ENCODE measurements around the gene RASSF1.
A peak's percentile ranks its signal among the peaks of the same experiment; 100 is the strongest.

Gene RASSF1

DNA sequence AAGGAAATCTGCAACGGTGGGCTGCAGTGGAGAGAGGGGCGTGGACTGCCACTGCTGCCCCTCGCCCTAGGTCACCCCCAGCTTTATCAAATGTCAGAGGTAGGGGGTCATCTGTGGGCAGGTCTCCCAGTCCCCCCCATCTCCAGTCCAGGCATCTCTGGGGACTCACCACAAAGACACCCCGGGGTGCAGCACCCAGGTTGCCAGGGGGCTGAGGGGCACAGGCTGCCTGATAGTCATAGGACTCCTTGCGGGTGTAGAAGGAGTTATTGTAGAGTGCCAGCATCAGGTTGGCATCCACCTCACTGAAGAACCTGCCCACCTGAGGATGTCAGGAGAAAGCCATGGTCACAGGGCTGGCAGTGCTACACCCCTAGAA, 25.2 kb upstream of the RASSF1 start:
- DNase-seq (ENCODE audit: low spot score), result no peak

DNA sequence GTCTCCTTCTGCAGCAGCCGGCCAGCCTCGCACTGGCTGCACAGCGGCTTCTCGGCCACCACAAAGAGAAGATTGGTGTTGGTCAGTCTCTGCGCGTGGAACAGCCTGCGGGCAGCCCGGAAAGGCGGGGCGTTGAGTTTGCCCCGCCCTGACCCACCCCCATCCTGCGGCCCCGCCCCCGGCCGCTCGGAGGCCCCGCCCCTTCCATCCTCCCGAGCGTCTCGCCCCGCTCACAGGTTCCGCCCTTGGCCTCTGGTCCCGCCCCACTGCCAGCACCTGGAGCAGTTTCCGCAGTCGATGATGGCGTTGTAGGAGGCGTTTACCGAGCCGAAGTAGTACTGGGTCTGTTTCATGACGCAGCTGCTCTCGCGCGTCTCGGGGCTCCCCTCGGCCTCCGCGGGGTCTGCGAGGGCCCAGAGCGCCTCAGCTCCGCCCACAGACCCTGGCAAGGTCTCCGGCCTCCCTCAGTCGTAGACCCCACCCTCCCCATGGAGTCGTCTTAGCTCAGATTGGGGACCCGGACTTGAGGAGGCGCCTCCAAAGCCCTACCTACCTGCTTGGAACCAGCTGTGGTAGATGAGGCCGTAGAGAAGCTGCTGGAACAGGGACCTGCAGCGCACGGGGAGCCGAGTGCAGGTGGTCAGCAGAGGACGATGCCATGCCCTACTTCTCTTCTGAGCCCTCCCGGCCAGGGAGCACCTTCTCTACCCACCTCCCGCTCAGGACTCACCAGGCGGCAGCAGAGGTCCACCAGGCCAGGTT, 24.6 kb upstream of the RASSF1 start:
- DNase-seq (ENCODE audit: low spot score), result peak; percentile 91

DNA sequence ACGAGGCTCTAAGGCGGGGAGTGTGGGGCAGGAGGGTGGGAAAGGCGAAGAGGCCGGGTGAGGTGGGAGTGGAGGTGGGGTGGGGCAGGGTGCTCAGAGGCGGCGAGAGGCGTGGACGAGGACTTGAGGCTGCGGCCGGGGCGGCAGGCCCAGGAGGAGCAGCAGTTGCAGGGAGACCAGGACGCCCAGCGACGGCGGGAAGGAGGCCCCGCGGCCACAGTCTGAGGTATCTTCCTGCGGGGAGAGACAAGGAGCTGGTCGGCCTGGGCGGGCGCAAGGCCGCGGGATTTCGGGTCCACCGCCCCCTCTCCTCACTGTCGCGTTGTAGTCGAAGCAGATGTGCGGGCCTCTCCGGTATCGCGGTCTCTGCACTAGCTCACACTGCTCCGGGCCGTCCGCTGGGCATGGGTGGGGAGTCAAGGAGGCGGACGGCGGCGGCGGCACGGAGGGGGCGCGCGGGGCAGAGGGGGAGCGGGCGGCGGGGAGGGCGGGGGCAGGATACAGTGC, 24.0 kb upstream of the RASSF1 start:
- no peak for DNase-seq (ENCODE audit: low spot score)

DNA sequence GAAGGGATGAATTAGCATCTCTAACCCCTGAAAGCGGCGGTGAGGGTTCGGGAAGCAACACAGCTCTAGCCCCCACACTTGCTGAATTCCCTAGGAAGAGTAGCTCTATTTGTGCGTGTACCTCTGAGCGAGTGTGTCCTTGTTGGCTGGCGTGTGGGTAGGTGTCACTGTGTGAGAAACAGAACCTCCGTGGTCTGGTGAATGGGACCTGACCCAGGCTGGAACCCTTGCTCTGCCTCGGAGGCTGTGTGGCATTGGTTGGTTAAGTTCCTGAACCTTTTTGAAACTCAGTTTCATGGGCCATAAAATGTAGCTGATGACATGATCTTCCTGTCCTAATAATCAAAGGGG, 19.1 kb upstream of the RASSF1 start:
- DNase-seq (ENCODE audit: low spot score), result no peak

DNA sequence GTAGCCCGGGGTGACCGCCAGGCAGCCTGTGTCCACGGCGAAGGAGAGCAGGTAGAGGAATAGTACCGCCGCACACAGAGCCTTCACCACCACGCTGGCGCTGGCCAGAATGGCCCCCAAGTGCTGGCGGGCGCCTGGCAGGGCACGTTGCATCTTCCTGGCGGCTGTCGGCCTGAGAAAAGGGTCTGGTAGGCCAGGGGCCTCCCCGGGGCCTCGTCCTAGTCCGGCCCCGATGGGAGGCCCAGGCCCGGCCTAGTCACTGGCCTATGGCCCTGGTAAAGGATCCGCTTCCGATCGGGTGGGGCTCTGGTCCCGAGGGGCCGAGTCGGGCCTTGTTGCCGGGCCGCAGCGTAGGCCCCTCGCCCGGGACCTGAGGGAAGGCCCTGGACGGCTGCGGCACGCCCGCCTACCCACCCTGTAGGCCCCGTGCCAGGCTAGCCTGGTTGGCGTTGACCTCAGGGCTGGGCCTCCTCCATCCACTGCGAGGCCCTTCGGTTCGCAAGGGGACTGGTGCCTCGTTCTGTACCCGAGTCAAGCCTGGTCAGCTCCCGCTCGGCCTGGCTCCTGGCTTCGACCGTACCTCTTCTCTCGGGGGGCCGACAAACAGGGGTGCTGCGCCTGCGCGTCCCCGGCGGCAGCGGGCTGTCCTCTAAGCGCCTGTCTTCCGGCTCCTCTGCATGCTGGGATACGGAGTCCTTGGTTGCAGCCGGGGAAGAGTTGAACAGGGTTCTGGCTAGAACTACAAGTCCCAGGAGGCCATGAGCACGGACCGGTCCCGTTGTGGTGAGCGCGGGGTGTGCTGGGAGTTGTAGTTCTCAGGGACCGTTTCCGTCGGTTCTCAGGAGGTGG, 18.5 kb upstream of the RASSF1 start, which contains the start of gene TMEM115:
TSS of gene TMEM115 (minus strand) at position 611 of the 849 bp plus-strand sequence. CDS start at position 153, 458 bp downstream.
- DNase-seq (ENCODE audit: low spot score), result peak; percentile 98

DNA sequence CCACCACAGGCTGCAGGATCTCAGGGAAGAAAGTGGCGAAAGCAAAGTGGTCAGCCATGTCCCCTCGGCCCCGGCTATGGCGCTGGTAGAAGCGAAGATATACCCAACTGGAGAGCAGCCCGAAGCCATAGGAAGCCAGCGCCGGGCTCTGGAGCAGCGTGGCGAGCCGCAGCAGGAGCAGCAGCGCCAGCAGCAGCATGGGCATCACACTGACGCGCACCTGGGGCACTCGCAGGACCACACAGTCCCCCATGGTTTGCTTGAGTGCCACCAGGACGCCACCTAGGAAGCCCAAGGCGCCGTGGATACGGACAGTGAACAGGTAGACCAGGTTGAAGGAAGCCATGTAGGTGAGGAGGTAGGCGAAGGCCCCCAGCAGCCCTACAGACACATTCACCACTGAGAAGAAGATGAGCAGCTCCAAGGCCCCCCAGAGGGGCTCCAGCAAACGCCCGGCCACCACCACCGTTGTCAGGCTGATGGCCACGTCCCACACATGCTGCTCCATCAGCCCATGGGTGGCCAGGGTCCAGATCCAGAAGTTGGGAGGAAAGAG, 17.8 kb upstream of the RASSF1 start:
- DNase-seq (ENCODE audit: low spot score), result no peak

DNA sequence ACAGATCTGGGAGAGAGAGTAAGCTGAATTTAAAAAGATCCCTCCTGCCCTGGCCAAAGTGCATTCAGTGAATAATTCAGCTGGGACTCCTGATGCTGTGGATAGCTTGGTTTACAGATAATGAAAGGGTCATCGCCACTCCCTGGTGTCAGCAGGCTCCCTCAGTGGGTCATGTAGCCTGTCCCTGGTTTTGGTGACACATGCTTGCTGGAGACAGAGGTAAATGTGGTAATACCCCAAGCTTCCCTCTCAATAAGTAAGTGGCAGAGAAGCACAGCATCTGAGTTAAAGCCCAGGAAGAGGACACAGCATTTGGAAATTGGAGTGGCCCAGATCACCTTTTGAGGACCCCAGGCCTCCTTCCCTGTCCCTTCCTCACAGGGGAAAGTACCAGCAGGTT, 16.8 kb upstream of the RASSF1 start:
- no peak for DNase-seq (ENCODE audit: low spot score)

DNA sequence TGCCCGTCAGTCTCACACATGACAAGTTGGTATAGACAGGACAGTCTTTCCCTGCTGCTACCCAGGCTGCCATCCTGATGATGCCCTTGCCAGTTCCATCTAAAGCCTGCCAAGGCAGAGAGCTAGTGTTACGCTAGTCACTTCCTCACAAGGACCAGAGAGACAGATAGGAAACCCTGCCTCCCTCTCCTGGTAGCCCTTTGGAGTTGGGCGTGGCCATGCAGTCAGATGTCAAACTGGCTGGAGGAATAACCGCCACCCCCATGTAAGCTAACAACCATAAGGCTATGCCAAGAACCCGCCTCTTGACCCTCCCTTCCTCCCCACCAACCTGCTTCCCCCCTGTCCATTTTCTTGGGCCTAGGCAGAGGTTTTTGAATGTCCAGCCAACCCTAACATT, 15.9 kb upstream of the RASSF1 start:
- no peak for DNase-seq (ENCODE audit: low spot score)

DNA sequence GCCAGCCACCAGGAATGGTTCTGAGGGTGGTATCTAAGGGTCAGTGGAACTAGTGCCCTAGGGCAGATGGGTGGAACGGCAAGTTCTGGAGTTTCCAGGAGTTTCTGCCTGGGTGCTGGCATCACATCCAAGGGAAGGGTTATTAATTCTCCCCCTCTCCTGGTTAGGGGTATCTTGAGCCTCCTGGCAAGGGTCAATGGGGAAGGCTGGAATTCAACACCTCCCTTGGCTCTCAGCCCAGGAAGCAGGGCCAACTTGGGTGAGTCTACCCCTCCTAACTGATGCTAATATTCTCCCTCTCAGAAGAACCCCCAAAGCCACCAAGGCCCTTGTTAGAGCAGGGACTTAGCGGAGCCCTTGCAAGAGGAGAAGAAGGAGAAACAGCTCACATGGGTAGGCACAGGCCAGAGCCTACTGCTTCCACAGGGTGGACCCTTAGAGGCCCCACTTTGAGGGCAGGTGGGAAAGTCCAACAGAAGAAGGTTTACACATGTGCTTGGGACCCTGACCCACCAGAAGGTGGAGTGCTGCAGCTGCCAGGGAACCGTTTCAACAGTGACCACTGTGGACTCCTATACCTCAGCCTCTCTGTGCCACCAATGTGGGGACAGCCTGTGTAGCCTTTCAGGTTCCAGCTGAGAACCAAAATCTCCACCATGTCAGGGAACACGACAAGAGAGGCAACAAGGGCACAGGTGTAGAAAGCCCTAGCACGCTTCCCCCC, 15.4 kb upstream of the RASSF1 start:
- no peak for DNase-seq (ENCODE audit: low spot score)

DNA sequence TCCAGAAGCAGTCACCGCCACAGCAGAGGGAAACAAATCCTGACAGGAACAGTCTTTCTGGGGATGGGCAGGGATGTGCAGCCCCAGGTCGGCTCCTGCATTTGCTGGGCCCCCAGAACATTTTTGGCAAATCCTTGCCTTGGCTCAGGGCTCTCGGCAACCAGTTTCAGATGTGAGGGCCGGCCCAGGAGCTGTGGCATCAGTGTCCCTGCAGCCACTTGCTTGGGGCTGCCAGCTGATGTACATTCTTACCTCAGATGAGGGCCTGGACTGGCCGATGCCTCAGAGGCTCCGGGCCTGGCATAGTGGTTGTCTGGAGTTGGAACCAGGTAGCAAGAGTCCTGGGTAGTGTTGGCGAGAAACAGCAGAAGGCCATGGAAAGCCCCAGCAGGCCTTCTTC, 14.2 kb upstream of the RASSF1 start:
- DNase-seq (ENCODE audit: low spot score), result no peak

DNA sequence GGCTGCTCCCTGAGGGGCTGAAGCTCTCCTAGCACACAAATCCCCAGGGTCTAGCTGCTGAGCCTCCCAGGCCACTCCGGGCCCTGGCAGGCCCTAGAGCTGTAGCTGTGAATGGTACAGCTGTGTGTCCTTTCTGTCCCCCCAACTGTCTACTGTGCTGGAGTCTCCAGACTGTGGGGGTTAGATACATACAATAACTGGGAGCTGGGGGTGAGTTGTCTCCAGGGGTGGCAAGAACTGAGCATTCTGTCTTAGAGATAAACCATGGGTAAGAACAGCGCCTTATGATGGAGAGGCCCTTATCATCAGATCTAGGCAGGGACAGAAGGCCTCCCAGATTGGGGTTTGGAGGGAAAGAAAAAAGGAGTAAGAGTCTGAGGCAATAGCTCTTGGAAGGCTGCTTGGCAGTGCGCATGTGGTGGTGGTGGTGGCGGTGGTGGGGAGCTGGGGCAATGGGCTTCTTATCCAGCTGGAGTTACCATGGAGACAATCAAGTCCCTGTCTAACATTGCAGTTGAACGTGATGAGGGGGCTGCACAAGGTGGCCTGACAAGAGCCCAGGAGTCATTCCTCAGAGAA, 13.6 kb upstream of the RASSF1 start:
- no peak for DNase-seq (ENCODE audit: low spot score)

DNA sequence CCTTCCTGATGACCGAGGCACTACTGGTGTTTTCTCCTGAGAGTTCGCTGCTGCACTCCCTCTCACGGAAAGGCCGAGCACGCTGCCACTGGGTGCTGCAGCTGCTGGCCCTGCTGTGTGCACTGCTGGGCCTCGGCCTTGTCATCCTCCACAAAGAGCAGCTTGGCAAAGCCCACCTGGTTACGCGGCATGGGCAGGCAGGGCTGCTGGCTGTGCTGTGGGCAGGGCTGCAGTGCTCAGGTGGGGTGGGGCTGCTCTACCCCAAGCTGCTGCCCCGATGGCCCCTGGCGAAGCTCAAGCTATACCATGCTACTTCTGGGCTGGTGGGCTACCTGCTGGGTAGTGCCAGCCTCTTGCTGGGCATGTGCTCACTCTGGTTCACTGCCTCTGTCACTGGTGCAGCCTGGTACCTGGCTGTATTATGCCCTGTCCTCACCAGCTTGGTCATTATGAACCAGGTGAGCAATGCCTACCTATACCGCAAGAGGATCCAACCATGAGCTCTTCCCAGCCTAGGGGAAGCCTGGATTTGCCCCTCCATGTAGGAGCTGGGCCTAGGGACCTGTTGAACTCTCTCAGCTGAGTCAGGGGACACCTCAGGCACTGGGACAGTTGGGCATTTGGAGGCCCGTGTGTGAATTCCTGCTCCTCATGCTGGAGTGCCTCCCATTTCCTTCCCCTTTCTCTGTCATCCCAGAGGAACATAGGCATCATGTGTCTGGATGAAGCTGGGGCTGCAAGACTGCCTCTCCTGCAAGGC, 12.8 kb upstream of the RASSF1 start:
- DNase-seq (ENCODE audit: low spot score), result no peak

DNA sequence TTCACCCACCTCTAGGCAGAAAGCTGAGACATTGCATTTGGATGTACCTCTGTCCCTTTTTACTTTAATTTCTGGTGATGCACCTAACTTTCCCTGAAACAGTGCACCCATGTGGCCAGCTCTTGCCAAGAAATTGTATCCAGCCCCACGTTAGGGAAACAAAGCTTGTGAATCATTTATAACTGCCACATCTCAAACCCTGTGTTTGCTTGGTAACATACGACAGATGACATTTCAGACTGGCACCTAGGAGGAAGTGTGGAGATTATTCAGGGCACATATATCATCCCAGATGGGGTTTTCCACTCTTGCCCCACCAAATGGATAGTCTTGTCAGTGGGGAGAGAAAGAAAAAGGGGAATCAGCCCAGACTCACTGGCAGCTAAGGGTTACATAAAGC, 12.1 kb upstream of the RASSF1 start:
- DNase-seq (ENCODE audit: low spot score), result no peak

DNA sequence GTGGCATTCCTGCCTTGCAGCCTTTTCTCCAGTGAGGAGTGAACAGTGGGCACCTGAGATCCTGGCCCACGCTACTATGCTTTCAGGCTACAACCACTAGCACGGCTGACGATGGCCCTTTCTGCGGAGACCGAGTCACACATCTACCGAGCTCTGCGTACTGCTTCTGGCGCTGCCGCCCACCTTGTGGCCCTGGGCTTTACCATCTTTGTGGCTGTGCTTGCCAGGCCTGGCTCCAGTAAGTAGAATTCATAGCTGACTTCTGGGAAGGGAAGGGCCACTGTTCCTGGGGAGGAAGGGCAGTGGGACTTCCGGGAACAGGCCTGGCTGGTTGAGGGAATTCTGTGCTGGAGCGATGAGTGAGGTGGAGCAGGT, 10.7 kb upstream of the RASSF1 start:
- no peak for DNase-seq (ENCODE audit: low spot score)

DNA sequence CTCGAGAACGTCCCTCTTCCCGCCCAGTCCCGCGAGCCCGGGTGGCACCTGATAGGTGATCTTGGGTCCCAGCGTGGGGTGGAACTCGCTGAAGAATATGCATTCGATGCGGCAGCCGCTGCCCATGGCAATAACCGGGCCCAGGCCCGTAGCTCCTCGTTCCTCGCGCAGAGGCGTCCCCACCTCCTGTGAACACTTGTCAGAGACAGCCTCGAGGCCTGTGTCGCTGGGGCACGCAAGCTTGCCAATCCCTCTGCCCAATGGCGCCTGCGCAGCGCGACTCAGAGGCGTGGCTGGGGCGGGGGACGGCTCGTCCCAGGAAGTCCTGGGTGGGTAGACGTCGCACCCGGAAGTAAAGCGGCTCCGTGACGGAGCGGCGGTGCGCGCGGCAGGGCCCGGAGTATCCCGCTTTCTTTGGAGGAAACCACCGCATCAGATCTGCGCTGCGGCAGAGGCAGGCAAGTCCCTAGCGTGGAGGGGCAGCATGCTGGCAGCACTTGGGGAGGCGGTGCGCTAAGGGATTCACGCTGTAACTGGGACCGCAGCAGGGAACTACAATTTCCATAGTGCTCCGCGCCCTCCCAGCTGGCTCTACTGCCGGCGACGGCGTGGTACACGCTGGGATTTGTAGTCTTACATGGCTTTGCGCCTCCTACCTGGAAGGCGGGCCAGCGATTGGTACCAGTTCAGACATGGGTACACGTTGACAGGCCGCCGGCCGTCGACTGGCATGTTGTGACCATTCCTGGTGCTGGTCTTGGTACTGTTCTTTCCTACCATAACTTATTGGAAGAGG, 10.1 kb upstream of the RASSF1 start, which contains the start of the genes CYB561D2 and NPRL2:
TSS of gene CYB561D2 (plus strand) at position 336 of the 796 bp plus-strand sequence. CDS start 572 bp downstream, outside the sequence.
TSS of gene NPRL2 (minus strand) at position 249 of the 796 bp plus-strand sequence. CDS start at position 126, 123 bp downstream.
- DNase-seq (ENCODE audit: low spot score), result peak; percentile 96

DNA sequence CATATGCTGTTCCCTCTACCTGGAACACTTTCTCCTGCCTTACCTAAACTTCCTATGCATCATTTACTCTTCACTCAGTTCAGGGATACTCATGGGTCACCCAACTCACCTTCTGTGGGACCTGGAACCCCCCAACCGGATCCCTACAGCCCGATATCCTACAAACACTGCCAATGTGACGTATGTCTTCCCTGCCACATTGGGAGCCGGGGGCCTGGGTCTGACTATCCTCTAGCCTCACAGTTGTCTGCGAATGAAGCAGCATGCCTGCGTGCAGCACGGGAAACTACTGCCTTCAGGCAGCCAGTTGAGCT, 9.5 kb upstream of the RASSF1 start:
- no peak for DNase-seq (ENCODE audit: low spot score)

DNA sequence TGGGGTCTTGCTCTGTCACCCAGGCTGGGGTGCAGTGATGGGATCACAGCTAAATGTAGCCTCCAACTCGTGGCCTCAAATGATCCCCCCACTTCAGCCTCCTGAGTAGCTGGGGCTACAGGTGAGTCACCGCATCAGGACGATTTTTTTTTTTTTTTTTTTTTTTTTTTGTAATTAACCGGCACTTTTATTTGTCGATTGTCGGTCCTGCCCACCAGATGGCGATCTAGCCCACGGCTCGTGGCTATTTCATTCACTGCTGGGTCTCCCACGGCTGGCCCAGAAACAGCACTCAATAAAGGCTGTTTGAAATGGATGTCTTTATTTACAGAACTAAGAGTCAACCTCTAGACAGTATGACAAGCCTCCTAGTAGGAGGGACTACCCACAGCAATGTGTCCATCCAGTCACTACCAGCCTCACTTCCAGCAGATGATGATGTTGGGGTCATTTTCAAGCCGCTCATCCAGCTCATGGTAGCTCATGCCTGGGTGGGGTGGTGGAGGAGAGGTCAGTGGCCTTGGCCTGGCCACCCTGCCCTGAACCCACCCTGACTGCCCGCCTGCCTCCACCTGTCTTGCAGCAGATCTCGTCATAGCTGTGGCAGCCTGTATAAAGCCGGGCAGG, 6.7 kb upstream of the RASSF1 start:
- DNase-seq (ENCODE audit: low spot score), result peak; percentile 64

DNA sequence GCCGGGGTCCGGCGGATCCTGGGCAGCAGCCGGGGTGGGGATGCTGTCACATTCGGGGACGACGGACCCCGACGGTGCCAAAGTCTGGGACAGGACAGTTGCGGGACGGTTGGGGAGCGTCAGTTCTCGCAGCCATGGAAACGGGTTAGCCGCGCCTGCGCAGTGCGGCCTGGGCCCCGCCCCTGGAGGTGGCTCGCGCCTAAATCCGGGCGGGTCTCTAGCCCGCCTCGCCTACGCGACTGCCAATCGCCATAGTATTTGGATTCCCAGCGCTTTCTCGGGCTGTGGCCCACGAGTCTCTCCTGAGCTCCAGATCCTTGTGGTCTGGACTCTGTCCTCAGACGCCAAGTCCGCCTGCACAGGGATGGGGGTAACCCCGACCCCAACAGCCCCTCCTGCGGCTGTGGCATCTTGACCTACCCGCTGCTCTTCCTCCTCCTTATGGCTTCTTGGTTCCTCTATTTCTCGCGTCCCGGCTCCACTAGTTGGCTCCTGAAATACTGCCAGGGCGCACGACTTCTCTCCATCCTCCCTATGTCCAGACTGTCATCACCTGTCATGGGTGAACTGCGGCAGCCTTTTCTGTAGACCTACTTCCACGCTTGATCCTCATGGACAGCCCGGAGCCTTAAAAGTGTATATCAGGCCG, 5.1 kb upstream of the RASSF1 start, which contains the start of gene ZMYND10:
TSS of gene ZMYND10 (minus strand) at position 147 of the 649 bp plus-strand sequence. CDS start 153 bp downstream, outside the sequence.
- DNase-seq (ENCODE audit: low spot score), result no peak

DNA sequence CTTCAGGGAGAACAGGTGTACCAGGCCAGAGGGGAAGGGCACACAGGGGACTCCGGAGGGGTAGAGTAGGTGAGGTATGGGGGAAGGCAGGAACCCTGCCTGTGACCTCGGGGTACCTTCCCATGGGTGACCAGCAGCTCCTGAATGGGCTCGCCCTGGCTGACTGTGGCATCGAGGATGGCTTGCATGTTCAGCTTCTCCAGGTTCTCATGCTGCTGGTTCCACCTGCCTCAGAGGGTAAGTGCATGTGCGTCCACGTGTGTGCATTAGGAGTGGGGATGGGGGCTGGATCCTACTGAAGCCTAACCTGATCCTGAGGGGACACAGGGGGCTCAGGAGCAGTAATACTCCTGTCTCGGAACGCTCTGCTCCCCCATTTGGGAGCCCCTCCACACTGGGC, 4.4 kb upstream of the RASSF1 start:
- DNase-seq (ENCODE audit: low spot score), result no peak

All from LoVo (cell line).